Parathyroid adenoma (tissue), 2 donors: Measurements from ENCODE around the gene KRTAP10-12.

Experiments used
- H2AFZ ChIP-seq: fragments of 300-600 bp; sonication (generic); one replicate; pipeline ENCODE4 v1.7.0; 2017; ENCODE audit warnings: antibody characterized with exemption, mild to moderate bottlenecking
- H3K27ac ChIP-seq: fragments of 300-600 bp; sonication (generic); one replicate; pipeline ENCODE4 v1.7.0; 2017
- H3K27me3 ChIP-seq: fragments of 300-600 bp; sonication (generic); one replicate; pipeline ENCODE4 v1.7.0; 2017; ENCODE audit warnings: low read length; ENCODE audit not compliant: control insufficient read depth, insufficient read depth
- H3K36me3 ChIP-seq: fragments of 300-600 bp; sonication (generic); one replicate; pipeline ENCODE4 v1.7.0; 2017; ENCODE audit warnings: low read length; ENCODE audit not compliant: control insufficient read depth, insufficient read depth
- H3K4me1 ChIP-seq: fragments of 300-600 bp; sonication (generic); one replicate; pipeline ENCODE4 v1.7.0; 2017; ENCODE audit warnings: control low read depth
- H3K4me2 ChIP-seq: fragments of 300-600 bp; sonication (generic); one replicate; pipeline ENCODE4 v1.7.0; 2017; ENCODE audit warnings: low read length
- H3K4me3 ChIP-seq: fragments of 300-600 bp; sonication (generic); one replicate; pipeline ENCODE4 v1.7.0; 2017; ENCODE audit warnings: low read depth, low read length
- H3K79me2 ChIP-seq: fragments of 300-600 bp; sonication (generic); one replicate; pipeline ENCODE4 v1.7.0; 2017; ENCODE audit warnings: control low read depth
- H3K9ac ChIP-seq: fragments of 300-600 bp; sonication (generic); one replicate; pipeline ENCODE4 v1.7.0; 2017; ENCODE audit warnings: mild to moderate bottlenecking
- H3K9me3 ChIP-seq: fragments of 300-600 bp; sonication (generic); one replicate; pipeline ENCODE4 v1.7.0; 2017; ENCODE audit warnings: low read length; ENCODE audit not compliant: control insufficient read depth
- CTCF ChIP-seq: fragments of 300-600 bp; sonication (generic); IDR thresholded peaks from one replicate; pipeline ENCODE4 v1.7.0; 2017; ENCODE audit warnings: antibody characterized with exemption, mild to moderate bottlenecking
- donor health status: primary hyperparathyroidism.

Gene KRTAP10-12

GRCh38 chr21:44704636-44705001 is 7.6 kb downstream of the KRTAP10-12 start:
- no peak for TF ChIP-seq CTCF
- Histone ChIP-seq H3K27ac (no peak overlapping the region), H3K9ac (no peak overlapping the region), H3K9me3 (no peaks in the 10 kb centered on the region), H3K27me3 (no peaks in the 10 kb centered on the region), H2AFZ (no peak overlapping the region), H3K4me2 (no peak overlapping the region), H3K36me3 (no peaks in the 10 kb centered on the region), H3K79me2 (no peaks in the 10 kb centered on the region), H3K4me3 (no peak overlapping the region), H3K4me1 (no peaks in the 10 kb centered on the region)

- H3K36me3 ChIP-seq, result no peaks in the 10 kb centered on the region
- H3K79me2 ChIP-seq, result no peaks in the 10 kb centered on the region
- no peak for TF ChIP-seq CTCF
- H3K9me3 ChIP-seq, result no peaks in the 10 kb centered on the region
- H3K27me3 ChIP-seq, result no peaks in the 10 kb centered on the region
- no peak overlapping the region for H3K4me2 ChIP-seq
- no peak overlapping the region for H3K4me3 ChIP-seq
- no peaks in the 10 kb centered on the region for H3K4me1 ChIP-seq
- no peak overlapping the region for H2AFZ ChIP-seq
- no peak overlapping the region for H3K9ac ChIP-seq
- H3K27ac ChIP-seq, result no peak overlapping the region
These were observed 9.2 kb downstream of the KRTAP10-12 start for GRCh38 chr21:44706026-44706705.

GRCh38 chr21:44706706-44707581 is 10.0 kb downstream of the KRTAP10-12 start:
- Histone ChIP-seq H3K9me3 (no peaks in the 10 kb centered on the region), H3K4me1 (no peaks in the 10 kb centered on the region), H3K79me2 (no peaks in the 10 kb centered on the region)

GRCh38 chr21:44708213-44708865 is 11.4 kb downstream of the KRTAP10-12 start:
- Histone ChIP-seq H3K27ac (no peak overlapping the region), H3K9ac (no peak overlapping the region), H3K36me3 (no peaks in the 10 kb centered on the region), H3K27me3 (no peaks in the 10 kb centered on the region), H3K4me1 (no peaks in the 10 kb centered on the region), H3K9me3 (no peaks in the 10 kb centered on the region), H2AFZ (no peak overlapping the region), H3K4me3 (no peak overlapping the region), H3K79me2 (no peaks in the 10 kb centered on the region), H3K4me2 (no peak overlapping the region)
- TF ChIP-seq CTCF, result no peak

More at GRCh38 chr21:44706706-44707581, 10.0 kb downstream of the KRTAP10-12 start:
- Histone ChIP-seq H3K4me3 (no peak overlapping the region), H3K27ac (no peak overlapping the region), H3K36me3 (no peaks in the 10 kb centered on the region), H3K9ac (no peak overlapping the region), H2AFZ (no peak overlapping the region), H3K27me3 (no peaks in the 10 kb centered on the region), H3K4me2 (no peak overlapping the region)
- no peak for TF ChIP-seq CTCF
